Thoracic aorta (tissue), 2 donors: ENCODE measurements around the gene SPIN2A. TPM values are rescaled to one million over a fixed set of nuclear protein-coding genes. Genes with fewer than 3 reads are reported as not detected.
A peak's percentile ranks its signal among the peaks of the same experiment; 100 is the strongest.
"Not testable (repeated sequence)": the region's sequence is repeated elsewhere in the genome, so short reads cannot be mapped to it uniquely, and the experiment has no call there.

ENCODE experiments used
- ATAC-seq: fragments of 150-250 bp; one replicate; pipeline ENCODE4 v1.8.0; 2017; ENCODE audit warnings: low read depth; ENCODE audit not compliant: insufficient number of reproducible peaks, low FRiP score
- DNase-seq: peaks from one replicate; pipeline ENCODE4 v3.0.0-alpha.2; 2020; ENCODE audit warnings: low spot score
- H3K27ac ChIP-seq, 2 donors: fragments of 200-600 bp; sonication (generic); 1 replicate in 1 of 2; 2 replicates in 1 of 2; pipeline ENCODE4 v1.5.1; 2016; ENCODE audit warnings: mild to moderate bottlenecking in 2 of 2, moderate library complexity in 2 of 2
- H3K27me3 ChIP-seq: fragments of 200-600 bp; sonication (generic); replicated peaks from 2 replicates; pipeline ENCODE4 v1.6.0; 2016; ENCODE audit warnings: mild to moderate bottlenecking; ENCODE audit not compliant: insufficient read depth
- H3K36me3 ChIP-seq: fragments of 200-600 bp; sonication (generic); one replicate; pipeline ENCODE4 v1.5.1; 2016
- H3K4me1 ChIP-seq, 2 donors: fragments of 200-600 bp; sonication (generic); 1 replicate in 1 of 2; 2 replicates in 1 of 2; pipeline versions ENCODE4 v1.5.1 to v1.6.0; 2016; ENCODE audit warnings: low read depth in 2 of 2, mild to moderate bottlenecking in 1 of 2; ENCODE audit not compliant: control insufficient read depth in 1 of 2
- H3K4me3 ChIP-seq: fragments of 200-600 bp; sonication (generic); 2 replicates; pipeline ENCODE4 v1.5.1; 2016; ENCODE audit warnings: mild to moderate bottlenecking
- H3K9me3 ChIP-seq: fragments of 200-600 bp; sonication (generic); 2 replicates; pipeline ENCODE4 v1.5.1; 2016
- CTCF ChIP-seq: fragments of 200-600 bp; sonication (generic); IDR thresholded peaks from one replicate; pipeline ENCODE4 v1.5.1; 2019; ENCODE audit warnings: antibody characterized with exemption
- total RNA-seq, 2 donors: library from RNA; depleted of rRNA; stranded (reverse); fragments of >200 nt; gene quantifications; one replicate each; pipeline versions ENCODE4 v1.1.0 to v1.2.3, GENCODE V29; 2016

SPIN2A gene
- total RNA-seq, 2 donors from 2014 or later: 0.35 to 0.54 TPM

- TF ChIP-seq CTCF: no peak
- no peaks in the 10 kb centered on the region for H3K4me1 ChIP-seq
- no peaks in the 10 kb centered on the region for H3K9me3 ChIP-seq
- no peak for ATAC-seq
- no peaks in the 10 kb centered on the region for H3K36me3 ChIP-seq
- H3K4me3 ChIP-seq: no peak overlapping the region
- no peak for DNase-seq
- no peak overlapping the region for H3K27ac ChIP-seq
- H3K27me3 ChIP-seq: no peaks in the 10 kb centered on the region
Observed at GRCh38 chrX:57138674-57139073, 1.5 kb upstream of the SPIN2A start.

GRCh38 chrX:57137501-57137900 lies 304 bp upstream of the SPIN2A start:
- DNase-seq: no peak
- Histone ChIP-seq H3K27me3 (no peaks in the 10 kb centered on the region), H3K27ac (no peak overlapping the region), H3K36me3 (no peaks in the 10 kb centered on the region), H3K4me1 (no peaks in the 10 kb centered on the region), H3K4me3 (peak overlapping the region; percentile 53), H3K9me3 (no peaks in the 10 kb centered on the region)
- no peak for ATAC-seq
- no peak for TF ChIP-seq CTCF

GRCh38 chrX:57136589-57136988 lies 608 bp downstream of the SPIN2A start:
- H3K36me3 ChIP-seq, ATAC-seq, H3K27ac ChIP-seq, DNase-seq, H3K9me3 ChIP-seq, H3K4me1 ChIP-seq, H3K27me3 ChIP-seq: not testable (repeated sequence)
- H3K4me3 ChIP-seq: peak overlapping the region; percentile 53

GRCh38 chrX:57135287-57135686 lies 1.9 kb downstream of the SPIN2A start:
- Histone ChIP-seq H3K9me3 (no peaks in the 10 kb centered on the region), H3K36me3 (no peaks in the 10 kb centered on the region), H3K27me3 (no peaks in the 10 kb centered on the region), H3K27ac (no peak overlapping the region), H3K4me1 (no peaks in the 10 kb centered on the region), H3K4me3 (no peak overlapping the region)
- DNase-seq (no peak), ATAC-seq (no peak)
- TF ChIP-seq CTCF: no peak

- no peak for TF ChIP-seq CTCF
- no peak overlapping the region for H3K27ac ChIP-seq
- no peaks in the 10 kb centered on the region for H3K36me3 ChIP-seq
- DNase-seq (no peak), ATAC-seq (no peak)
- H3K4me1 ChIP-seq: no peaks in the 10 kb centered on the region
- H3K9me3 ChIP-seq: no peaks in the 10 kb centered on the region
- H3K27me3 ChIP-seq: no peaks in the 10 kb centered on the region
- H3K4me3 ChIP-seq: no peak overlapping the region
Observed at GRCh38 chrX:57134702-57135101, 2.5 kb downstream of the SPIN2A start.

GRCh38 chrX:57133706-57134105 lies 3.5 kb downstream of the SPIN2A start:
- no peak for DNase-seq
- no peaks in the 10 kb centered on the region for H3K36me3 ChIP-seq
- no peaks in the 10 kb centered on the region for H3K4me1 ChIP-seq
- no peak overlapping the region for H3K4me3 ChIP-seq
- H3K27me3 ChIP-seq: no peaks in the 10 kb centered on the region
- TF ChIP-seq CTCF: no peak
- no peaks in the 10 kb centered on the region for H3K9me3 ChIP-seq
- no peak overlapping the region for H3K27ac ChIP-seq
- no peak for ATAC-seq

- H3K9me3 ChIP-seq, H3K36me3 ChIP-seq, H3K27ac ChIP-seq, H3K4me1 ChIP-seq, H3K4me3 ChIP-seq, ATAC-seq, H3K27me3 ChIP-seq, DNase-seq: not testable (repeated sequence)
Observed at GRCh38 chrX:57133284-57133683, 3.9 kb downstream of the SPIN2A start.
